H1 (cell line): ENCODE measurements around the gene SLC22A13. TPM values are rescaled to one million over a fixed set of nuclear protein-coding genes. Genes with fewer than 3 reads are reported as not detected.
A peak's percentile ranks its signal among the peaks of the same experiment; 100 is the strongest.

ENCODE experiments used
- CTCF ChIA-PET: fragments of 300-600 bp; sonication (Branson Sonifier 250); formaldehyde crosslinking; loops from one replicate; lab custom pipeline; 2021; ENCODE audit not compliant: partially characterized antibody; lab: Charles Lee
- POLR2A ChIA-PET: fragments of 300-600 bp; sonication (Branson Sonifier 250); formaldehyde crosslinking; loops from one replicate; lab custom pipeline; 2021; ENCODE audit warnings: inconsistent platforms; ENCODE audit not compliant: partially characterized antibody; lab: Charles Lee
- DNase-seq, 2 experiments: peaks; one replicate each; pipeline versions ENCODE4 v3.0.0 to v3.0.0-alpha.2; 2010 to 2022; ENCODE audit warnings: low spot score in 2 of 2, low read depth in 1 of 2, mixed read lengths in 1 of 2
- FAIRE-seq: peaks from 2 replicates; lab custom pipeline; 2011; peaks lifted over from hg19 to GRCh38; lab: Jason Lieb, UNC
- H2AFZ ChIP-seq: 2 replicates; pipeline ENCODE4 v1.8.1; 2012; ENCODE audit warnings: low read length, inconsistent platforms
- H2AK5ac ChIP-seq: 2 replicates; pipeline ENCODE4 v1.6.1; 2013; ENCODE audit warnings: low read depth, low read length
- H2BK120ac ChIP-seq: replicated peaks from 2 replicates; pipeline ENCODE3; 2013; ENCODE audit warnings: low read depth, low read length, inconsistent platforms
- H2BK12ac ChIP-seq: 2 replicates; pipeline ENCODE4 v1.6.1; 2013; ENCODE audit warnings: low read depth, low read length
- H2BK15ac ChIP-seq: 2 replicates; pipeline ENCODE4 v1.6.1; 2013; ENCODE audit warnings: low read length
- H2BK20ac ChIP-seq: 2 replicates; pipeline ENCODE4 v1.6.1; 2013; ENCODE audit warnings: low read length
- H2BK5ac ChIP-seq: 2 replicates; pipeline ENCODE4 v1.6.1; 2013; ENCODE audit warnings: low read depth, low read length
- H3K14ac ChIP-seq: 2 replicates; pipeline ENCODE4 v1.6.1; 2013; ENCODE audit warnings: inconsistent platforms; ENCODE audit not compliant: insufficient read length
- H3K18ac ChIP-seq: 2 replicates; pipeline ENCODE4 v1.6.1; 2013; ENCODE audit warnings: low read length; ENCODE audit errors: extremely low read depth
- H3K23ac ChIP-seq: 2 replicates; pipeline ENCODE4 v1.6.1; 2013; ENCODE audit warnings: inconsistent platforms; ENCODE audit not compliant: insufficient read length
- H3K23me2 ChIP-seq: 2 replicates; pipeline ENCODE4 v1.6.1; 2013; ENCODE audit warnings: low read depth, low read length
- H3K27ac ChIP-seq: 2 replicates; pipeline ENCODE4 v1.6.1; 2011; ENCODE audit warnings: low read depth, low read length, inconsistent platforms
- H3K27me3 ChIP-seq, 4 experiments: replicated peaks in 1 of 4; 1 replicate in 1 of 4; 2 replicates in 3 of 4; pipeline versions ENCODE4 v1.6.1 to v1.8.1; 2011 to 2013; ENCODE audit warnings: low read length in 3 of 4, mild to moderate bottlenecking in 3 of 4, inconsistent platforms in 2 of 4, mixed read lengths in 2 of 4, moderate library complexity in 1 of 4; ENCODE audit not compliant: control insufficient read depth in 3 of 4, insufficient read depth in 3 of 4; ENCODE audit errors: extremely low read depth in 1 of 4
- H3K36me3 ChIP-seq, 4 experiments: 2 replicates each; pipeline versions ENCODE4 v1.6.1 to v1.8.1; 2011 to 2013; ENCODE audit warnings: mild to moderate bottlenecking in 4 of 4, low read length in 3 of 4, moderate library complexity in 2 of 4, control low read depth in 1 of 4, inconsistent platforms in 1 of 4; ENCODE audit not compliant: insufficient read depth in 4 of 4, control insufficient read depth in 2 of 4
- H3K4ac ChIP-seq: replicated peaks from 2 replicates; pipeline ENCODE3; 2013; ENCODE audit warnings: low read length, low read depth, mixed read lengths, inconsistent platforms; ENCODE audit not compliant: insufficient read length
- H3K4me1 ChIP-seq, 4 experiments: replicated peaks in 1 of 4; 1 replicate in 1 of 4; 2 replicates in 3 of 4; pipeline versions ENCODE4 v1.6.1 to v1.8.1; 2011 to 2013; ENCODE audit warnings: low read length in 3 of 4, inconsistent platforms in 2 of 4, mixed read lengths in 1 of 4; ENCODE audit not compliant: insufficient read depth in 4 of 4, control insufficient read depth in 3 of 4
- H3K4me2 ChIP-seq, 2 experiments: 2 replicates each; pipeline versions ENCODE4 v1.6.1 to v1.8.1; 2011 to 2013; ENCODE audit warnings: low read depth in 2 of 2, low read length in 2 of 2, control low read depth in 1 of 2, inconsistent platforms in 1 of 2, mild to moderate bottlenecking in 1 of 2; ENCODE audit not compliant: insufficient read depth in 1 of 2
- H3K4me3 ChIP-seq, 4 experiments: fragments of 200-600, 300-600 bp in 1 of 4; sonication (generic), shearing (Covaris generic), sonication (Bioruptor Twin) in 1 of 4; 2 replicates each; pipeline versions ENCODE4 v1.5.1 to v1.8.1; 2011 to 2016; ENCODE audit warnings: low read length in 4 of 4, low read depth in 3 of 4, control low read depth in 2 of 4, inconsistent platforms in 2 of 4, mild to moderate bottlenecking in 2 of 4, mixed read lengths in 1 of 4, moderate library complexity in 1 of 4; ENCODE audit not compliant: insufficient read depth in 2 of 4; ENCODE audit errors: extremely low read depth in 1 of 4
- H3K56ac ChIP-seq: replicated peaks from 2 replicates; pipeline ENCODE3; 2013; ENCODE audit warnings: low read depth, mild to moderate bottlenecking, mixed read lengths, low read length, inconsistent platforms; ENCODE audit not compliant: insufficient read length
- H3K79me1 ChIP-seq: 2 replicates; pipeline ENCODE4 v1.6.1; 2013; ENCODE audit warnings: low read depth, low read length, control low read depth
- H3K79me2 ChIP-seq, 2 experiments: 2 replicates each; pipeline versions ENCODE4 v1.6.1 to v1.8.1; 2012 to 2013; ENCODE audit warnings: low read length in 2 of 2, mild to moderate bottlenecking in 2 of 2, inconsistent platforms in 1 of 2; ENCODE audit not compliant: insufficient read depth in 2 of 2, control insufficient read depth in 1 of 2
- H3K9ac ChIP-seq, 4 experiments: replicated peaks in 1 of 4; 1 replicate in 1 of 4; 2 replicates in 3 of 4; pipeline versions ENCODE4 v1.6.1 to v1.8.1; 2011 to 2013; ENCODE audit warnings: low read depth in 3 of 4, low read length in 3 of 4, control low read depth in 2 of 4, mild to moderate bottlenecking in 2 of 4, moderate library complexity in 2 of 4, inconsistent platforms in 1 of 4; ENCODE audit errors: extremely low read depth in 1 of 4
- H3K9me3 ChIP-seq, 2 experiments: 2 replicates each; pipeline versions ENCODE4 v1.6.1 to v1.8.1; 2012 to 2013; ENCODE audit warnings: mild to moderate bottlenecking in 2 of 2, moderate library complexity in 2 of 2, control low read depth in 1 of 2, inconsistent platforms in 1 of 2, low read depth in 1 of 2, low read length in 1 of 2, mixed read lengths in 1 of 2; ENCODE audit not compliant: insufficient read depth in 2 of 2
- H4K20me1 ChIP-seq, 2 experiments: replicated peaks in 1 of 2; 2 replicates each; pipeline versions ENCODE3 to v1.8.1; 2011 to 2013; ENCODE audit warnings: inconsistent platforms in 2 of 2, low read length in 2 of 2, mild to moderate bottlenecking in 1 of 2; ENCODE audit not compliant: insufficient read depth in 2 of 2, control insufficient read depth in 1 of 2
- H4K5ac ChIP-seq: 2 replicates; pipeline ENCODE4 v1.6.1; 2013; ENCODE audit warnings: low read length, low read depth, mixed read lengths, inconsistent platforms; ENCODE audit not compliant: insufficient read length
- H4K8ac ChIP-seq: 2 replicates; pipeline ENCODE4 v1.8.0; 2013; ENCODE audit warnings: mild to moderate bottlenecking, moderate library complexity, low read length, inconsistent platforms; ENCODE audit not compliant: insufficient read depth; ENCODE audit errors: extremely low read depth
- H4K91ac ChIP-seq: replicated peaks from 2 replicates; pipeline ENCODE3; 2013; ENCODE audit warnings: low read length, mixed read lengths, inconsistent platforms; ENCODE audit not compliant: insufficient read length
- CREB1 ChIP-seq: IDR thresholded peaks from 2 replicates; pipeline ENCODE4 v1.6.1; 2012; ENCODE audit warnings: inconsistent platforms
- KDM4A ChIP-seq: IDR thresholded peaks from one replicate; pipeline ENCODE4 v1.7.1; 2012; ENCODE audit warnings: low read depth, mild to moderate bottlenecking, moderate library complexity, low read length, inconsistent platforms; ENCODE audit not compliant: severe bottlenecking
- PHF8 ChIP-seq: fragments of 200-600 bp; sonication (generic); conservative IDR thresholded peaks from 2 replicates; pipeline ENCODE4 v1.7.1; 2012; ENCODE audit warnings: low read depth, mild to moderate bottlenecking, inconsistent platforms, low read length, moderate library complexity
- WGBS, 2 experiments: shearing (Covaris generic) in 1 of 2; methylation state at CpG; one replicate each; pipeline versions ENCODE4 v1.1.6 to v1.1.7; 2013 to 2015; ENCODE audit warnings: low lambda C conversion rate in 2 of 2, mixed read lengths in 2 of 2, inconsistent platforms in 1 of 2, low coverage in 1 of 2, missing lambda C conversion rate in 1 of 2; ENCODE audit not compliant: insufficient replicate concordance in 2 of 2, insufficient coverage in 1 of 2, insufficient read length in 1 of 2; ENCODE audit errors: extremely low coverage in 1 of 2, missing lambda C conversion rate in 1 of 2; 5-methylcytosine and 5-hydroxymethylcytosine counted together
- polyA plus RNA-seq, 7 experiments: library from polyadenylated mRNA; depleted of rRNA in 3 of 7; stranded (reverse) in 5 of 7; unstranded in 2 of 7; fragments of >200 nt in 5 of 7; fragments of 200-250 nt in 2 of 7; gene quantifications; 1 replicate in 5 of 7; 2 replicates in 1 of 7; 4 replicates in 1 of 7; pipeline versions ENCODE4 v1.2.1 to v1.2.3, GENCODE V29; 2011 to 2013; ENCODE audit warnings: missing spikeins in 2 of 7, mixed read lengths in 2 of 7
- total RNA-seq: library from RNA; stranded (reverse); fragmentation: NEBNext Ultra II Directional; extraction: Animal tissue kit (Norgen Biotek cat#: 25700); gene quantifications from 2 replicates; pipeline ENCODE4 v1.2.1, GENCODE V29; 2021
- TF ChIP-seq, protein P1 (sequence below): IDR thresholded peaks from 2 replicates; pipeline ENCODE4 v1.6.1; 2012; ENCODE audit warnings: inconsistent platforms

Gene SLC22A13
- total and polyA plus RNA-seq, 2 of the 8 experiments (the other 6 are each of a cell fraction or from before 2014, with no cell fraction given), result 0.05 to 0.41 TPM

- Histone ChIP-seq H4K20me1 (no peaks in the 10 kb centered on the region), H2AFZ (no peak overlapping the region), H3K36me3 (no peaks in the 10 kb centered on the region), H3K9ac (no peak overlapping the region; a peak in 1 of 7 replicates), H4K8ac (peak overlapping the region; percentile 31; the same call in 1 of the 2 replicates), H2BK12ac (no peak overlapping the region), H3K23me2 (no peaks in the 10 kb centered on the region), H3K14ac (no peak overlapping the region), H2BK120ac (no peak overlapping the region), H3K56ac (no peak overlapping the region), H3K4me3 (no peak overlapping the region), H3K9me3 (no peaks in the 10 kb centered on the region), H3K27ac (no peak overlapping the region), H3K4ac (no peak overlapping the region), H2BK20ac (no peak overlapping the region), H3K79me1 (no peaks in the 10 kb centered on the region), H3K79me2 (no peaks in the 10 kb centered on the region), H3K4me1 (peaks cover 0 to 4% (median 0%) of the 10 kb centered on the region in 4 experiments; a peak in 2 of 7 replicates), H4K91ac (no peak overlapping the region), H2BK5ac (no peak overlapping the region), H3K4me2 (no peak overlapping the region), H3K23ac (no peak overlapping the region), H3K18ac (no peak overlapping the region), H2BK15ac (no peak overlapping the region), H3K27me3 (no peaks in the 10 kb centered on the region), H2AK5ac (no peak overlapping the region), H4K5ac (no peak overlapping the region)
- 92% methylated on average over 10 of the region's 10 CpGs; no CpG with 5 or more reads in 1 of the 2 experiments for WGBS, 2 experiments
- no peak for TF ChIP-seq PHF8
- no peak for TF ChIP-seq CREB1
- TF ChIP-seq KDM4A, result no peak
- TF ChIP-seq, protein P1, sequence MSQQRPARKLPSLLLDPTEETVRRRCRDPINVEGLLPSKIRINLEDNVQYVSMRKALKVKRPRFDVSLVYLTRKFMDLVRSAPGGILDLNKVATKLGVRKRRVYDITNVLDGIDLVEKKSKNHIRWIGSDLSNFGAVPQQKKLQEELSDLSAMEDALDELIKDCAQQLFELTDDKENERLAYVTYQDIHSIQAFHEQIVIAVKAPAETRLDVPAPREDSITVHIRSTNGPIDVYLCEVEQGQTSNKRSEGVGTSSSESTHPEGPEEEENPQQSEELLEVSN, result no peak
- FAIRE-seq (no peak), DNase-seq (peak in 1 of 2 experiments; percentile 41)
- CTCF ChIA-PET, result interaction anchor here (1.0 to 3.4 kb wide), 2 partner anchors 13 to 17 kb away, joined by 3 to 22 read pairs; no protein-coding TSS in a partner anchor
- POLR2A ChIA-PET, result interaction anchor here (0.6 kb wide), 1 partner anchor 123 kb away, joined by 3 read pairs; no protein-coding TSS in a partner anchor
Observed at GRCh38 chr3:38315488-38316230, 50.0 kb downstream of the SLC22A13 start.
